Peyer's patch (tissue), 4 donors: Measurements from ENCODE around the gene NOTCH3. TPM values are rescaled to one million over a fixed set of nuclear protein-coding genes. Genes with fewer than 3 reads are reported as not detected.

Experiments
- DNase-seq, 3 donors: peaks; one replicate each; pipeline ENCODE4 v3.0.0-alpha.2; 2017 to 2019
- H3K27ac ChIP-seq, 4 donors: fragments of 200-600 bp; sonication (generic); one replicate each; pipeline ENCODE4 v1.5.1; 2016 to 2019
- H3K27me3 ChIP-seq, 2 donors: fragments of 200-600 bp; sonication (generic); one replicate each; pipeline ENCODE4 v1.5.1; 2019
- H3K36me3 ChIP-seq, 3 donors: fragments of 200-600 bp; sonication (generic); one replicate each; pipeline ENCODE4 v1.5.1; 2016 to 2019
- H3K4me1 ChIP-seq, 4 donors: fragments of 200-600 bp; sonication (generic); one replicate each; pipeline ENCODE4 v1.5.1; 2016 to 2019
- H3K4me3 ChIP-seq, 4 donors: fragments of 200-600 bp; sonication (generic); 1 replicate in 3 of 4; 2 replicates in 1 of 4; pipeline ENCODE4 v1.5.1; 2016 to 2019; ENCODE audit warnings: mild to moderate bottlenecking in 1 of 4
- H3K9me3 ChIP-seq, 4 donors: fragments of 200-600 bp; sonication (generic); one replicate each; pipeline ENCODE4 v1.5.1; 2016 to 2019; ENCODE audit warnings: mild to moderate bottlenecking in 1 of 4
- POLR2A ChIP-seq, 2 donors: fragments of 450-650 bp; IDR thresholded peaks; one replicate each; pipeline ENCODE4 v1.5.1; 2017; ENCODE audit warnings: antibody characterized with exemption in 2 of 2, mild to moderate bottlenecking in 2 of 2, moderate library complexity in 2 of 2
- total RNA-seq, 4 donors: library from RNA; depleted of rRNA; stranded (reverse); fragments of >200 nt; gene quantifications; one replicate each; pipeline ENCODE4 v1.1.0, GENCODE V29; 2016
- TF ChIP-seq, protein P1 (sequence below), 6 experiments: fragments of 450-650 bp in 4 of 6; fragments of 200-600 bp in 2 of 6; sonication (generic) in 1 of 6; IDR thresholded peaks; one replicate each; pipeline ENCODE4 v1.5.1; 2017 to 2019; ENCODE audit warnings: antibody characterized with exemption in 6 of 6, mild to moderate bottlenecking in 3 of 6, moderate library complexity in 1 of 6

Gene NOTCH3
- total RNA-seq, 4 donors from 2014 or later = 2.6 to 16.5 (median 8.9) TPM

DNA sequence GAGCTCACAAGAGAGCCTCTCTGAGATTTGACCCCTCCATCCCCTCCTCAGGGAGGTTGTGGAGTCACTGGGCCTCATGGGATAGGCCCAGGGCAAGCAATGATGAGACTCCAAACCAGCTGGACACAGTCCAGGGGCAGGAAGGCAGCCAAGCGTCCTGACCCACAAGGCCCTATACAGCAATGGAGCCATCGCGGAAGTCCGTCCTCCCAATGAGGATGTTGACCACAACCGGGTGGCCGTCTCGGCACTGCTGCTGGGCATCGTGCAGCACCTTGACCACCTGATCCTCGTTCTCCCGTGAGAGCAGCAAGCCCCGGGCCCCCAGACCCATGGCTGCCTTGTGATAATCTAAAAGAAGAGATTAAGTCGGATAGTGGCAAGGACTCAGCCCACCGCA lies 85.7 kb downstream of the NOTCH3 start:
- Histone ChIP-seq H3K4me3 (no peak overlapping the region), H3K27me3 (no peaks in the 10 kb centered on the region), H3K27ac (peak overlapping the region in 2 of 4 donors; percentile 12 to 15), H3K9me3 (no peaks in the 10 kb centered on the region), H3K4me1 (peaks cover 0 to 5% (median 0%) of the 10 kb centered on the region in 4 donors), H3K36me3 (peaks cover 0 to 81% (median 0%) of the 10 kb centered on the region in 3 donors)
- peak in 2 of 3 donors; percentile 23 to 66 for DNase-seq
- TF ChIP-seq POLR2A (IDR thresholded peaks at IDR 0.05) = no peak
- TF ChIP-seq, protein P1, sequence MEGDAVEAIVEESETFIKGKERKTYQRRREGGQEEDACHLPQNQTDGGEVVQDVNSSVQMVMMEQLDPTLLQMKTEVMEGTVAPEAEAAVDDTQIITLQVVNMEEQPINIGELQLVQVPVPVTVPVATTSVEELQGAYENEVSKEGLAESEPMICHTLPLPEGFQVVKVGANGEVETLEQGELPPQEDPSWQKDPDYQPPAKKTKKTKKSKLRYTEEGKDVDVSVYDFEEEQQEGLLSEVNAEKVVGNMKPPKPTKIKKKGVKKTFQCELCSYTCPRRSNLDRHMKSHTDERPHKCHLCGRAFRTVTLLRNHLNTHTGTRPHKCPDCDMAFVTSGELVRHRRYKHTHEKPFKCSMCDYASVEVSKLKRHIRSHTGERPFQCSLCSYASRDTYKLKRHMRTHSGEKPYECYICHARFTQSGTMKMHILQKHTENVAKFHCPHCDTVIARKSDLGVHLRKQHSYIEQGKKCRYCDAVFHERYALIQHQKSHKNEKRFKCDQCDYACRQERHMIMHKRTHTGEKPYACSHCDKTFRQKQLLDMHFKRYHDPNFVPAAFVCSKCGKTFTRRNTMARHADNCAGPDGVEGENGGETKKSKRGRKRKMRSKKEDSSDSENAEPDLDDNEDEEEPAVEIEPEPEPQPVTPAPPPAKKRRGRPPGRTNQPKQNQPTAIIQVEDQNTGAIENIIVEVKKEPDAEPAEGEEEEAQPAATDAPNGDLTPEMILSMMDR (IDR thresholded peaks at IDR 0.05) = no peak

DNA sequence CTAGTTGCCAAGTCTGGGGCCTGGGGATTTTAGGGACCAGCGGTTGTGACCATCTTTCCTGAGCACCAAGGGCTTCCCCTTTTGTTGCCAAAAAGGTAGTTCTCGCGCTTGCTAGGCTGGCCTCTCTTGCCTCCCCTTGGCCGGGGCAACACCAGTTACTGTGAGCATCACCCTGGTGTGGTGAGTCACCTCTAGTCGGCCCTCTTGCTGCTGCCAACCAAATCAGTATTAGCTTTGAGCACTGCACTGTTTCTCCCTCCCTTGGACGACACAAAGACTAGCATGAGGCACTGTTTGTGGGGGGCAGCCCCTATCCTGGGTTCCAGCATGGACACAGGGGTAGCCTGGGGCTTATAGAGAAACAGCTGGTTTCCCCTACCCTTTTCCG lies 86.6 kb downstream of the NOTCH3 start:
- no peak for DNase-seq
- peaks cover 0 to 5% (median 0%) of the 10 kb centered on the region in 4 donors for H3K4me1 ChIP-seq
- H3K9me3 ChIP-seq = no peaks in the 10 kb centered on the region
- H3K36me3 ChIP-seq = peaks cover 0 to 76% (median 0%) of the 10 kb centered on the region in 3 donors
- H3K27me3 ChIP-seq = no peaks in the 10 kb centered on the region
- H3K4me3 ChIP-seq = no peak overlapping the region
- H3K27ac ChIP-seq = no peak overlapping the region
- TF ChIP-seq, protein P1 (IDR thresholded peaks at IDR 0.05) = no peak
- TF ChIP-seq POLR2A (IDR thresholded peaks at IDR 0.05) = no peak

DNA sequence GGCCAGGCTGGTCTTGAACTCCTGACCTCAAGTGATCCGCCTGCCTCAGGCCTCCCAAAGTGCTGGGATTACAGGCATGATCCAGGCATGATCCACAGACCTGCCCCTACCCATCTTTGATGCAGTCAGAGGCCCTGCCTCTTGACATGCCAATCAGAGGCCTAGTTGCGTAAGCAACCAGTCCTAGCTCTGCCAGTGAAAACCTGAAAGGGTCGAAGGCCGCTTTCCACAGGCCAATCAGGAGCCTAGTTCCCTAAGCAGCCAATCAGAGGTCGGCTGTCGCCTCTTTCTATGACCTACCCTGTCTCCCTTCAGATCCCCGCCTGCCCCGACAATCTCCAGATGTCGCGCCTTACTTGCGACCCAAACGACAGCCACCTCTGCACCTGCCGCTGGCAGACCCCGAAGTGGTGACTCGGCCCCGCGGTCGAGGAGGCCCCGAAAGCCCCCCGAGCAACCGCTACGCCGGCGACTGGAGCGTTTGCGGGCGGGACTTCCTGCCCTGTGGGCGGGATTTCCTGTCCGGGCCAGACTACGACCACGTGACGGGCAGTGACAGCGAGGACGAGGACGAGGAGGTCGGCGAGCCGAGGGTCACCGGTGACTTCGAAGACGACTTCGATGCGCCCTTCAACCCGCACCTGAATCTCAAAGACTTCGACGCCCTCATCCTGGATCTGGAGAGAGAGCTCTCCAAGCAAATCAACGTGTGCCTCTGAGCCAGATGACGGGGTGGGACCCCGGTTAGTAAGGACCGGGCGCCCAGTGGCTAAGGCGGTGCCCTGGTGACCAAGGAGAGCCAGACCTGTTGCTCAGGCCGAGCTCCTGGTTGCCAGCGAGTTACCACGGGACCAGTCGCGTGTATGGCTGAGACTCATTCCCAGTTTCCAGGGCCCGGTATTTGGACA lies 87.3 kb downstream of the NOTCH3 start:
- H3K9me3 ChIP-seq = no peaks in the 10 kb centered on the region
- H3K4me1 ChIP-seq = peaks cover 0 to 5% (median 0%) of the 10 kb centered on the region in 4 donors
- no peaks in the 10 kb centered on the region for H3K27me3 ChIP-seq
- H3K4me3 ChIP-seq = no peak overlapping the region
- peaks cover 0 to 69% (median 0%) of the 10 kb centered on the region in 3 donors for H3K36me3 ChIP-seq
- no peak for DNase-seq
- no peak for TF ChIP-seq POLR2A (IDR thresholded peaks at IDR 0.05)
- TF ChIP-seq, protein P1 (IDR thresholded peaks at IDR 0.05) = no peak
- no peak overlapping the region for H3K27ac ChIP-seq

DNA sequence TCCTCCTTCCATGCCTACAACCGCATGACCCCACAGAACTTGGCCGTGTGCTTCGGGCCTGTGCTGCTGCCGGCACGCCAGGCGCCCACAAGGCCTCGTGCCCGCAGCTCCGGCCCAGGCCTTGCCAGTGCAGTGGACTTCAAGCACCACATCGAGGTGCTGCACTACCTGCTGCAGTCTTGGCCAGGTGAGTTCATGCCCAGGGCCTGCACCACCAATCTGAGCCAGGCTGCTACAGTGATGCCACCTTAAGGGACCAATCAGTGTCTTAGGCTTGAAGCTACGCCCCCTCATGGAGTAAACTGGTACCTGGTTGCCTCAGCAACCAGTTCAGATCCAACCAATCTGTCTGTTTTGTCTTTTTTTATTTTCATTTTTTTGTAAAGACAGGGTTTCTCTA lies 88.4 kb downstream of the NOTCH3 start:
- Histone ChIP-seq H3K27ac (no peak overlapping the region), H3K4me3 (no peak overlapping the region), H3K4me1 (peaks cover 0 to 11% (median 2%) of the 10 kb centered on the region in 4 donors), H3K9me3 (no peaks in the 10 kb centered on the region), H3K36me3 (peaks cover 0 to 58% (median 0%) of the 10 kb centered on the region in 3 donors), H3K27me3 (peaks cover 0 to 5% of the 10 kb centered on the region in 2 donors)
- TF ChIP-seq POLR2A (IDR thresholded peaks at IDR 0.05) = no peak
- TF ChIP-seq, protein P1 (IDR thresholded peaks at IDR 0.05) = no peak
- no peak for DNase-seq

DNA sequence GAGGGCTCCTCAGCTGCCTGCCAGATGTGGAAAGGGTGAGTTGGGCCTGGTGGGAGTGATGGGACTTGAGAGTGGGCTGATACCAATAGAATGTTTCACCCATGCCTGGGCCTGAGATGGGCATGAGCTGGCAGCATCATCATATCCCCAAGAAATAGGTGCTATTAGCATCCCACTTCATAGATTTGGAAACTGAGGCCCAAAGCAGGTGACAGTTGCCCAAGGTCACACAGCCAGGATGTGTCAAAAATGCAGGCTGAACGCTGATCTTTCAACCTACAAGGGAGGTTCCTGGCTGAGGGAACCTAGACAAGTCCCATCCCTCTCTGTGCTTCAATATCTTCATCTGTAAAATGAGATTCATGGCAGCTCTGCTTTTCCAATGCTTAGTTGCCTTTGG lies 89.0 kb downstream of the NOTCH3 start:
- no peak for TF ChIP-seq POLR2A (IDR thresholded peaks at IDR 0.05)
- TF ChIP-seq, protein P1 (IDR thresholded peaks at IDR 0.05) = no peak
- Histone ChIP-seq H3K36me3 (peaks cover 0 to 52% (median 0%) of the 10 kb centered on the region in 3 donors), H3K27me3 (peaks cover 0 to 6% of the 10 kb centered on the region in 2 donors), H3K4me3 (no peak overlapping the region), H3K27ac (no peak overlapping the region), H3K9me3 (no peaks in the 10 kb centered on the region), H3K4me1 (peaks cover 0 to 11% (median 3%) of the 10 kb centered on the region in 4 donors)
- no peak for DNase-seq
